ENCODE data around the gene C1QTNF5.

- TF ChIP-seq POLR2A (IDR thresholded peaks at IDR 0.05), result no peak
- TF ChIP-seq CTCF (IDR thresholded peaks at IDR 0.05), result no peak
These were observed 41.3 kb downstream of the C1QTNF5 start for GRCh38 chr11:119299416-119299815.

Data from heart left ventricle (tissue), 13 donors.